HG03575 (cell line): Measurements from ENCODE around the gene FBXO24.

Experiments
- ATAC-seq: cut with Tn5 transposase; IDR thresholded peaks from one replicate; pipeline ENCODE4 v1.9.1; 2021; ENCODE audit not compliant: unreplicated experiment, insufficient number of reproducible peaks, low FRiP score; ENCODE audit errors: extremely low read depth

FBXO24 gene

DNA sequence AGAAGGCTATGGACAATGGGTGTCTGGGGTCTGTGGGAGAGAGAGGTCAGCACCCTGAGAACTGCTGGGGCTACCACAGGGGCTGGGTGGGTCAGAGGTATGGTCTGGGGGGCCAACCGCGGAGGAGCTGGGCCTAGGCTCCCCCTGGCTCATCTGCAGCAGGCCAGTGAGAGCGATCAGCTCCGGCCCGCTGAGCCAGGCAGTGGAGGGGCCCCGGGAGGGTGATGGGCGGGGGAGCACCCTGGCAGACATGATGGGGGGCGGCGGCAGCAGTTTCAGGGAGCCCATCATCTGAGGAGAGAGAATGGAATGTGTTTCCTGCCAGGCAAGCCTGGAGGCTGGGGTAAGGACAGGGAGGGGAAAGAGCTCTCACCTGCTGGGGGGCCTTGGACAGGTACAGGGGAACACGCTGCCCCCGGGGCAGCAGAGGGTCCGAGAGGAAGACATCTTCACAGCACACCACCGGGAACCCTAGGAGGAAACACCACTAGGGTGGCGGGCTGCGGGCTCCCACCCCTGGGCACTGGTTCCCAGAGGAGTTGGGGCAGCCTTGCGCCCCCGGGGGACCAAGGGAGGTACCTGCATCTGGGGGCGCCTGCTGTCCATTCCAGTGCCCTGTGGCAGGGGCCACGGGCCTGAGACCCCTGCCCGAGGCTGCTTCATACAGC is 13.7 kb upstream of the FBXO24 start:
- no peak for ATAC-seq

GRCh38 chr7:100572949-100573675 is 13.0 kb upstream of the FBXO24 start:
- no peak for ATAC-seq

GRCh38 chr7:100573691-100574361 is 12.3 kb upstream of the FBXO24 start, which contains the start of gene SAP25:
Gene SAP25 (minus strand): TSS chr7:100573900. CDS start chr7:100573742, 158 bp downstream.
- ATAC-seq: no peak

GRCh38 chr7:100574362-100575205 is 11.5 kb upstream of the FBXO24 start:
- no peak for ATAC-seq

DNA sequence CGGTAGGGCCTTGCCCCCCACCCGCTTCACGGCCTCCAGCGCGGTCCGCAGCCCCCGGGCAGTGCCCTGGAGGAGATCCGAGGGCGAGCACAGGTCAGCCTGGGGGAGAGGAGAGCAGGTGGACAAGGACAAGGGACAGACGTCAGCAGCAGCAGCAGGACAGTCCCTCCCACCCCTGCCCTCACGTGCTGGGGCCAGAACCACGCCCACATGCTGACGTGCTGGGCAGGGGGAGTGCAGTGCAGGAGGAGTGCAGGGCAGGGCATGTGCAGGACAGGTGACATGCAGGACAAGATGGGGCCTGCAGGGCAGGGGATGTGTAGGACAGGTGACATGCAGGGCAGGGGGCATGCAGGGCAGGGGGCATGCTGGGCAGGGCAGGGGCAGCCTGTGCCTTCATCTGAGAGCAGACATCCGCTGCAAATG is 10.9 kb upstream of the FBXO24 start:
- no peak for ATAC-seq

DNA sequence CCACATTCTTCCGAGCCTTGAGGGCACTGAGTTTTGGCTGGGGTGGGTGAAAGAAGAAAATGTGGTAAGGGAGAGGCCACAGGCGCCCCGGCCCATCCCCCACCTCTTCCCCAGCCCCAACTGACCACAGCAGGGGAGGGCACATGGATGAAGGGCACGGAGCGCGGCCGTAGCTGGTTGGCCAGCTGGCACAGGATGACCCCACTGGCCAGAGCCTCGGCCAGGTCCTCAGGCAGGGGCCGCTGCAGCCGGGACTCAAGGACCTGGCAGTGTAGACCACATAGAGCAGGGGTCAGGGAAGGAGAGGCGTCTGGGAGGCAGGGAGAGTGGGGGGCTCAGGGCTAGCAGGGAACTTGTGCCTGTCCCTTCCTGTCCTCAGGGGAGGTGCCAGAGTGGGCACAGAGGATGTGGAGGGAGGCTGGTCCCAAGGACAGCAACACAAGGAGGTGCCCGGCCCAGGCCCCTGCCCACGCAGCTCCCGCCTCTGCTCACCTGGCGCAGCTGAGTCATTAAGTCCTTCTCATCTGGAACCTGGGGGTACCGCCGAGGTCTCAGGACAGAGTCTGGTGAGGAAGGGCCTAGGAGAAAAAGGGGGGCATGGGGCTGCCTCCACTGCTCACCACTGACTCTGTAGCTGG is 10.3 kb upstream of the FBXO24 start:
- ATAC-seq: no peak

DNA sequence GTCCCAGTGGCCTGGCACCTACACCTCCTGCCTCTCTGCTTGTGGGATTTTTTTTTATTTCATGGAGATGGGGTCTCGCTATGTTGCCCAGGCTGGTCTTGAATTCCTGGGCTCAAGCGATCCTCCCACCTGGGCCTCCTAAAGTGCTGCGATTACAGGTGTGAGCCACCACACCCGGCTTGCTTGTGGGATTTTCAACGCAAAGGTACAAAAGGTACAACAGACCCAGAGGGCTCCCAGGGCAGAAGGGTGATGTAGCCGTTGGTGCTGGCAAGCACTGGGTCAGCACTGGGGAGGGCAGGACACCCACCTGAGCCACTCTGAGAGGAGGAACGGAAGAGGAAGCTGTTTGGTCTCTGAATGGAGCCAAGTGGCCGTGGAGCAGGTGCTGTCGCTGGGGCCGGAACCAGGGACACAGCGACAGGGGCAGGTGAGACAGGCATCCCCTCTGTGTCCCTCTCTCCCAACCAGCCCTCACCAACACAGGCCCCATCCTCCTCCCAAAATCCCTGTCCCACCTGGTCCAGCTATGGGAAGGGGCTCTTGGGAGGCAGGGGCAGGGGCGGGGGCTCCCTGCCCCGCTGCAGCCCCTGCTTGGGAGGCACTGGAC is 9.6 kb upstream of the FBXO24 start:
- no peak for ATAC-seq

DNA sequence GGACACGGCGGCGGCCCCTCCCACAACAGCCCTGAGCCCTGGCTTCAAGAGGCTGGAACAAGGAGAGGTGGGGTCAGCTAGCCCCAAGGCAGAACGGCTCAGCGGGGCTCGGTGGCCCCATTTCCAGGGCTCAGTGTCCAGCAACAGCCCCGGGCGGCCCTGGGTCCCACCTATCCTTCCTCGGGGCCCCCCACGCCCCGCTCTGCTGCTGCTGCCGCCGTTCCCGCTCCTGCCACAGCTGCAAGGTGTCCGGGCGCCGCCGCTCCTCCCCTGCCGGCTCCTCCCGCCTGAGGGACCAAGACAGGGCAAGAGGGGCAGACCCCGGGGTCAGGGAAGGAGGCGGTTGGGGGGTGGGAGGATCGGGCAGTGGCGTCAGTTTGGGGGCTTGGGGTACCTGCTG is 9.0 kb upstream of the FBXO24 start:
- ATAC-seq: no peak

GRCh38 chr7:100577507-100577906 is 8.6 kb upstream of the FBXO24 start:
- ATAC-seq: no peak

DNA sequence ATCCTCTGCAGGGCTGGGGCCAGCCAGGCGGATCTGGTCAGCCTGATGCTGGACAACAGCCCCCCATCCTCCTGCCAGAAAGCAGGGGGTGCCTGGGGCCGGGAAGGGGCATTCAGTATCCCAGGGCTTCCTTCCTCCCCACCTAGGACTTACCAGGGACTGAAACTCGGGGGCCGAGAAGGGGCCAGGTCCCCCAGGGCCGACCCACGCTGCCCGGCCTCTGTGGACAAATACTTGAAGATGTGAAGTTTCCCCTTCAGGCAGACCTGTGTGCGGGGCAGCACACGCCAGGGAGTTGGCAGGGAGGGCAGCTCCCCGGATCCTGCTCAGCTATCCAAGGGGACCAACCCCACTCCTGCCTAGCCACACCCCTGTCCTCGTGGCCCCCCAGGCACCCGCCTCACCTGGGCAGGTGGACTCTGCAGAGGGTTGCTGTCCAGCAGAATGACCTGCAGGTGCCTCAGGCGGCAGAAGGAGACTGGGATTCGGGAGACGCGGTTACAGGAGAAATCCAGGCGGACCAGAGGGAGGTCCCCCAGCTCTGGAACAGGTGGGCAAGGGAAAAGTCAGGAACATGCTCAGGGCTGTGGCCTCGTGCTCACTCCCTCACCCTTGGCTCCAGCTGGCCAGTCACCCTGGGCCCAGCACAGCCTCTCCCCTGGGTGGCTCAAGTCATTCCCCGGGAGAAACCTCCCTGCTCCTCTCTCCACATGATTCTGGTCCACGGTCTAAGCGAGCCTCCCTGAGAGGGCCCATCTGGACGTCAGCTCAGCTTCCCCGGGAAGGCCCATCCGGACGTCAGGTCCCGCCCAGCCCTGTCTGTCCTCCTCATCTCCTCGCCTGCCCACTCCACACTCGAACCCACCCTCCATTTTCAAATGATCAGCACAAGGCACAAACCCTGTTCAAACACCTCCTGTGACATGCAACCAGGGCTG is 7.6 kb upstream of the FBXO24 start:
- no peak for ATAC-seq

GRCh38 chr7:100580466-100581283 is 5.5 kb upstream of the FBXO24 start:
- no peak for ATAC-seq

- ATAC-seq: no peak
Measured at GRCh38 chr7:100582041-100582579, 4.0 kb upstream of the FBXO24 start.

DNA sequence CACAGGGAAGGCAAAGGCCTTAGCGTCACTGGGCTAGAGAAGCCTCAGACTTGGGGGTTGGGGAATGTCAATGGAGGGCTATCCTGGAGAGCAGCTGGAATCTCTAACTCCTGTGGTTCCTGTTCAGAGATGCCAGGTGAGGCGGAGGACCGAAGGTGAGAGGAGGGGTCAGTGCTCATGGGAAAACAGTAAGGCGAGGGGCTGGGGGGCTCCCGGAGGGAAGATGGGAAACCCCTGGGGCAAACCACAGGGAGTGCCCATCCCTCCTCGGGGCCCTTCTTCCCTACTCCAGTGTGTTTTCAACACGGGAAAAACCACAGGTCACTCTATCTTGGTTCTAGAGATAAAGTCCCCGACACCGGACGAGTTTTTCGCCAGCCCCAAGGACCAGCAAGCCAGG is 3.5 kb upstream of the FBXO24 start:
- no peak for ATAC-seq

DNA sequence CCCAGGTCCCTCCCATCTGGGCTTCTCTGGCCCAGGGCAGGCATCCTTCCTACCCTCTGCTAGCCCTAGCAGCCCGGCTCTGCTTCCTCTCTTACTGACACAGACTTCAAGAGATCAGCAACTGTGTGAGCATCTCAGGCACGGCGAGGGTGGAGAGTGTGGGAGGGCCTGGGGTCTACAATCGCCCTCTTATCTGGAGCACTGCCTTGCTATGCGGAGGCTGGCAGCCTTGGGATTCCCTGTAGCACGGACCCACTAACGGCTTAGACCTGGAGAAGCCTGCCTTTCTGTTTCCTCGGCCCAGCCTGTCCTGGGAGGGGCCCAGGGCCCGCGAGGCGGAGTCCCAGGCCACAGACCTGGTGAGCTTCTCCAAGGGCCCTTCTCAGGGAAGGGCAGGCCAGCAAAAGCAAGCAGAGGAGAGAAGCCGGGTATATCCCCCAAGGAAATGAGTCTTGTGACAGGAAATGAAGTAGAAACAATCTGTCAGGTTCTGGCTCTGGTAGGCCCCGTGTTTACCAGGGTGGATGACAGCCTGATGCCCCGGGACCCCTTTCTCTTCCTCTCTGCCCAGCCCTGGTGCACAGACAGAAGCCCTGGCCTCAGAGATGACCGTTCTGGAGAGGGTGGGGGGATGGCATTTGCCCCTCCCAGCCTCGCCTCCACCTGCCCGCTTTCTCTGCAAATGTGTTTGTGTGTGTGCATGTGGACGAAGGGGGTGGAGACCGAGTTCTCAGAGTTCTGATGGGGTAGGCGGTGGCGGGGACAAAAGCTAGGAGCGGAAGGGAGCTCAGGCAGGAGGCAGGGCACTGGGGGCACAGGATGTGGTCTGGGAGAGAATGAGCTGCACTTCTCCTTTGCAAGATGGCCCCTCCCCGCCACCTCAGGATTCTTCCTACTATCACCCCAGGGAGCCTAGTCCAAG is 2.7 kb upstream of the FBXO24 start:
- no peak for ATAC-seq

DNA sequence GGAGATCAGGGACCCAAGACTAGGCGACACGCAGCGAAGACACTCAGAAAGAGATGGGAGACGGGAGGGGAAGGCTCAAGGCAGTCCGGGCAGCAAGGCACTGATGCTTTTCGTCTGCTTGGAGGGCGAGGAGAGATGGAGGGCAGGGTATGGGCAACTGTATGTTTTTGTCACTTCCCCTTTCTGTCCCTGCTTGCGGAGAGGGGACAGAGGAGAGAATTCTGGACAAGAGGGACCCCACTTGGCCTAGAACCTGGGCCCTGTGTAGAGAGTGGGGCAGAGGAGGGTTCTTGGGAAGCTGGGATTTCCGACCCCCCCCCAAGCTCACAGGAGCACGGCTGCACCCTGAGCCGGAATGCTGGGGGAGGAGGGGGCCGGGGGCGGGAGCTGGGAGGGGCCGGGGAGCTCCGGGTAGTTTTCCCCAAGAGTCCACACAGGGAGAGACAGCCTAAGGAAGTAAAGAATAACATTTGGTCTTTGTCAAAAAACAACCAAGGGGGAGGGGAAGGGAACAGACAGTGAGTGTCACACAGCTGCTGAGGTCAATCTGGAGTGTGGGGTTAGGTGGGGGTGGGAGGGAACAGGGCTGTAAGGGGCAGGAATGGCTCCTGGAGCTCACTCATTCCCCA is 2.0 kb upstream of the FBXO24 start:
- ATAC-seq: no peak
